HepG2 (cell line): Measurements from ENCODE around the gene SOCS1. TPM values are rescaled to one million over a fixed set of nuclear protein-coding genes. Genes with fewer than 3 reads are reported as not detected.

Experiments used
- AKNA ChIP-seq: sonication (generic); formaldehyde crosslinking; IDR thresholded peaks from 2 replicates; pipeline ENCODE4 v1.4.0; 2020; ENCODE audit warnings: missing genetic modification reagents, borderline replicate concordance
- ATM ChIP-seq: fragments of 450-650 bp; IDR thresholded peaks from 2 replicates; pipeline ENCODE4 v1.7.1; 2017; ENCODE audit warnings: mild to moderate bottlenecking, borderline replicate concordance
- HDAC6 ChIP-seq: fragments of 200-600 bp; sonication (generic); IDR thresholded peaks from 2 replicates; pipeline ENCODE4 v1.7.0; 2017; ENCODE audit warnings: mild to moderate bottlenecking, antibody characterized with exemption, low read length, low read depth
- HMG20A ChIP-seq: IDR thresholded peaks from 2 replicates; pipeline ENCODE4 v1.6.1; 2016; ENCODE audit warnings: borderline replicate concordance
- NFIB ChIP-seq: sonication (generic); formaldehyde crosslinking; IDR thresholded peaks from 2 replicates; pipeline ENCODE4 v1.9.0; 2021; ENCODE audit warnings: missing genetic modification reagents, mild to moderate bottlenecking, borderline replicate concordance
- PRDM4 ChIP-seq: sonication (generic); formaldehyde crosslinking; IDR thresholded peaks from 2 replicates; pipeline ENCODE4 v1.9.0; 2021; ENCODE audit warnings: missing genetic modification reagents, borderline replicate concordance
- SIN3B ChIP-seq: fragments of 150-350 bp; IDR thresholded peaks from 2 replicates; pipeline ENCODE4 v1.6.1; 2014; ENCODE audit warnings: low read length
- ZBTB1 ChIP-seq: sonication (generic); formaldehyde crosslinking; IDR thresholded peaks from 2 replicates; pipeline ENCODE4 v1.4.0; 2020; ENCODE audit warnings: missing genetic modification reagents, borderline replicate concordance
- ZNF230 ChIP-seq: sonication (generic); formaldehyde crosslinking; IDR thresholded peaks from 2 replicates; pipeline ENCODE4 v1.4.0; 2020; ENCODE audit warnings: mild to moderate bottlenecking, missing genetic modification reagents
- ZNF256 ChIP-seq: sonication (generic); formaldehyde crosslinking; conservative IDR thresholded peaks from 2 replicates; pipeline ENCODE4 v1.4.0; 2020; ENCODE audit warnings: missing genetic modification reagents
- ZNF274 ChIP-seq: sonication (generic); formaldehyde crosslinking; IDR thresholded peaks from 2 replicates; pipeline ENCODE4 v1.5.1; 2020; ENCODE audit warnings: mild to moderate bottlenecking, missing genetic modification reagents
- ZNF276 ChIP-seq: sonication (generic); formaldehyde crosslinking; IDR thresholded peaks from 2 replicates; pipeline ENCODE4 v1.4.0; 2020; ENCODE audit warnings: mild to moderate bottlenecking, low read depth, missing genetic modification reagents
- ZNF572 ChIP-seq: sonication (generic); formaldehyde crosslinking; IDR thresholded peaks from 2 replicates; pipeline ENCODE4 v1.5.1; 2020; ENCODE audit warnings: mild to moderate bottlenecking, missing genetic modification reagents
- ZNF703 ChIP-seq: sonication (generic); formaldehyde crosslinking; IDR thresholded peaks from 2 replicates; pipeline ENCODE4 v1.5.1; 2020; ENCODE audit warnings: missing genetic modification reagents, mild to moderate bottlenecking, moderate library complexity, borderline replicate concordance
- polyA plus RNA-seq, 8 experiments: library from polyadenylated mRNA; depleted of rRNA in 3 of 8; stranded (reverse) in 7 of 8; unstranded in 1 of 8; fragments of >200 nt; fragmentation: Illumina TruSeq in 4 of 8; extraction: Trizol in 4 of 8; gene quantifications; 2 replicates each; pipeline versions ENCODE4 v1.2.1 to v1.2.3, GENCODE V29; 2011 to 2016; ENCODE audit warnings: low read depth in 4 of 8, missing spikeins in 1 of 8, mixed read lengths in 1 of 8; ENCODE audit not compliant: insufficient read depth in 1 of 8
- total RNA-seq, 5 experiments: library from RNA; depleted of rRNA; stranded (reverse); fragments of >200 nt; fragmentation: Illumina TruSeq; extraction: Trizol; gene quantifications; 2 replicates each; pipeline ENCODE4 v1.2.3, GENCODE V29; 2016; ENCODE audit warnings: low read depth in 1 of 5
- TF ChIP-seq, protein P1 (sequence below): sonication (generic); formaldehyde crosslinking; IDR thresholded peaks from 2 replicates; pipeline ENCODE4 v1.4.0; 2020; ENCODE audit warnings: missing genetic modification reagents, borderline replicate concordance
- TF ChIP-seq, protein P2 (sequence below): sonication (generic); formaldehyde crosslinking; conservative IDR thresholded peaks from 2 replicates; pipeline ENCODE4 v1.5.0; 2020; ENCODE audit warnings: missing genetic modification reagents

The SOCS1 gene
- total and polyA plus RNA-seq, 2 of the 13 experiments (the other 11 are each of a cell fraction or from before 2014, with no cell fraction given), result 5.3 to 6.3 TPM

DNA sequence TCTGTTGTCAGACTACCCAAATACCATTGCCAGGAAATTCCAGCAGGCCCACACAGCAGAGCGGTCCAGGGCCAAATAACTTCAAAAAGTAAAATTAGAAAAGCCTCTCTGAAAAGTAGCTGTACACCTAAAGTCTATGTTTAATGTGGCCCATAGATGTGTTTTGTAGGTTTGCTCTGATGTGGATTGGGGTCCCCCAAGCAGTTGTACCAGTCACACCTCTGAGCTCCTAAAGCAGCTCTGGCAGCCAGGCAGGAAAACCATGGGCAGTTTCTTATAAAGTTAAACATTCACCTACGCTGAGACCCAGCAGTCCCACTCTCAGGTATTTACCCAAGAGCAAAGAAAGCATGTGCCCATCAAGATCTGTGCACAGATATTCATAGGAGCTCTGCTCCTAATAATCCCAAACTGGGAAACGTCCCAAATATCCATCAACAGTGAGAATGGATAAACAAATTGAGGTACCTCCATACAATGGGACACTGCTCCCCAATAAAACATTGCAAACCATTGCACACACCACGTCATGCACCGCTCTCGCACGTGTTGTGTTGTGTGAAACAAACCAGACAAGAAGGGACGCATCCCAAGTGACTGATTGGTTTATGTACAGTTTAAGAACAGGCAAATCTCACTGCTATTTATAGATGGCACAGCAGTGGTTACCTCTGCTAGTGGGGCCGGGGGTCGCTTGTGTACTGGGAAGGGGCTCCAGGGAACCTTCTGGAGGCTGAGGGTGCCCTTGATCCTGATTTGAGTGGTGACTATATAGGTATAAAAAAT, 40.9 kb upstream of the SOCS1 start (continued):
- TF ChIP-seq HMG20A (CRISPR knock-in tag) (peak; percentile 68; the same call in 1 of the 2 replicates), SIN3B (no peak; the same call in 1 of the 2 replicates), ZNF230 (peak; percentile 35; the same call in 1 of the 2 replicates), PRDM4 (CRISPR knock-in tag) (no peak), NFIB (no peak), ZNF274 (CRISPR knock-in tag) (no peak), AKNA (0 out of 2 replicates have a peak, but pooled peaks have one; percentile 36), HDAC6 (no peak), ZNF276 (CRISPR knock-in tag) (peak; percentile 4; the same call in 1 of the 2 replicates), ATM (no peak), ZNF256 (CRISPR knock-in tag) (no peak), ZNF572 (CRISPR knock-in tag) (no peak), ZNF703 (CRISPR knock-in tag) (no peak), ZBTB1 (CRISPR knock-in tag) (no peak)
- TF ChIP-seq, protein P1, sequence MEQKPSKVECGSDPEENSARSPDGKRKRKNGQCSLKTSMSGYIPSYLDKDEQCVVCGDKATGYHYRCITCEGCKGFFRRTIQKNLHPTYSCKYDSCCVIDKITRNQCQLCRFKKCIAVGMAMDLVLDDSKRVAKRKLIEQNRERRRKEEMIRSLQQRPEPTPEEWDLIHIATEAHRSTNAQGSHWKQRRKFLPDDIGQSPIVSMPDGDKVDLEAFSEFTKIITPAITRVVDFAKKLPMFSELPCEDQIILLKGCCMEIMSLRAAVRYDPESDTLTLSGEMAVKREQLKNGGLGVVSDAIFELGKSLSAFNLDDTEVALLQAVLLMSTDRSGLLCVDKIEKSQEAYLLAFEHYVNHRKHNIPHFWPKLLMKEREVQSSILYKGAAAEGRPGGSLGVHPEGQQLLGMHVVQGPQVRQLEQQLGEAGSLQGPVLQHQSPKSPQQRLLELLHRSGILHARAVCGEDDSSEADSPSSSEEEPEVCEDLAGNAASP (CRISPR knock-in tag), result no peak; the same call in 1 of the 2 replicates
- TF ChIP-seq, protein P2, sequence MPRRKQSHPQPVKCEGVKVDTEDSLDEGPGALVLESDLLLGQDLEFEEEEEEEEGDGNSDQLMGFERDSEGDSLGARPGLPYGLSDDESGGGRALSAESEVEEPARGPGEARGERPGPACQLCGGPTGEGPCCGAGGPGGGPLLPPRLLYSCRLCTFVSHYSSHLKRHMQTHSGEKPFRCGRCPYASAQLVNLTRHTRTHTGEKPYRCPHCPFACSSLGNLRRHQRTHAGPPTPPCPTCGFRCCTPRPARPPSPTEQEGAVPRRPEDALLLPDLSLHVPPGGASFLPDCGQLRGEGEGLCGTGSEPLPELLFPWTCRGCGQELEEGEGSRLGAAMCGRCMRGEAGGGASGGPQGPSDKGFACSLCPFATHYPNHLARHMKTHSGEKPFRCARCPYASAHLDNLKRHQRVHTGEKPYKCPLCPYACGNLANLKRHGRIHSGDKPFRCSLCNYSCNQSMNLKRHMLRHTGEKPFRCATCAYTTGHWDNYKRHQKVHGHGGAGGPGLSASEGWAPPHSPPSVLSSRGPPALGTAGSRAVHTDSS (CRISPR knock-in tag), result no peak
